NCI-H748 (cell line): ENCODE results near the gene MRPS26.
A peak's percentile ranks its signal among the peaks of the same experiment; 100 is the strongest.
"Not testable (repeated sequence)": the region's sequence is repeated elsewhere in the genome, so short reads cannot be mapped to it uniquely, and the experiment has no call there.

Experiments
- DNase-seq: peaks from one replicate; lab custom pipeline; 2025; ENCODE audit not compliant: unreplicated experiment; lab: John Stamatoyannopoulos, UW

Gene MRPS26

DNA sequence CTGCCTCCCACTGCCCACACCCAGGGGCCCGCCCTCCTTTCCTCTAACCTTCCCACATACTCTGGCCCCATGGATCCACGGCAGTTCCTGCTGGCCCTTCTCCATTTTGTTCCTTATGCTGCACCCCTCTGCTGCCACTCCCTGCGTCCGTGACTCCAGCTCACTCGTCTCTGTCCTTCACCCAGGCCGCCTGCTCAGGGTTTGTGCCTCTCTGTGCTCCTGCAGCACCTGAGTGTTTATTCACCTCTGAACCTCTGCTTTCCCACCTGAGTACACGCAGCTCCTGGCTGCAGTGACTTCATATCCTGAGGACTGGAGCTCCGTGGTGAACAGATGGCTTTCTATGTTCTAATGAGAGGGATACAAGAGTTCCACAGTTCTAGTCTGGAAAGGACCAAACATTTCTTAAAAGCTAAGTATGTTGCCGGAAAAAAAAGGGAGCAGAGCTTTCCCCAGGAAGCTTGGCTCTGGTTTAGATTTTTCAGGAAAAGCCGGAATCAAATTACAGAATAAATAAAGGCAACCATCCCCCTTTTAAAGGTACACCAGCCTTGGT, 3.9 kb upstream of the MRPS26 start:
- DNase-seq = peak; percentile 57

DNA sequence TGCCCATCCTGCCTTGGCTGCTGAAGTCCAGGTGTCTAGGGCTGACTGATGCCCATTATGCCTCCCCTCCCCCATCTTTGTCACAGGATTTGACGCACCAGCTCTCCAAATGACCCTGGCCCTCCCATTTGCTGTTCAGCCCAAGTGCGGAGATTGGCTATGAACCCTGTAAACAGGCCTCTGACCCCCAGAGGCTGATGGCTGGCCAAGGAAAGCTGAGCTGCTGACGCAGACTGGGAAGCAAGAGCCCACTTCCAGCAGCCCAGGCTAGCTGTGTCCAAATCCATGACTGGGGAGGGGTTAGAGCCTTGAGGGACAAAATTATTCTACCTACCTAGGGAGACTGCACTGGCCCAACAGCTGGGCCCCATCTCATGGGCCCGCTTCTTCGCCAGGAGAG, 3.2 kb upstream of the MRPS26 start:
- DNase-seq = peak; percentile 37

DNA sequence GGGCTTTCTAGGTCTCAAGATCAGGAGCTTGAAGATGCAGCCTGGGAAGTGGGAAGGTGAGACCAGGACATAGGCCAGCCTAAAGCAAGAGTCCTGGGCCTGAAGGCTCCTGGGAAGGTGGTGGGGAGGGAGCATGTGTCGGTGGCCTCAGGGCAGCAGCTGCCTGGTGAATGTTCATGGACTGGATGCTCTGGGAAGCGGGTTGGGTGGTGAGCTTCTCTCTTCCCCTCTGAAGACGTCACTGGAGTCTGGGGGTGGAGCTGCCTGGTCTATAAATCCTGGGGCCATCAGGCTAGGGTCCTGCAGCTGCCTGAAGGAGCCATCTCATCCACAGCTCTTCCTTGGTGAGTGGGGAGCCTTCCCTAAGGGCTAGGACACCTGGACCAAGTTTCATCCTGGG, 2.5 kb upstream of the MRPS26 start, which contains the start of gene GNRH2:
Gene GNRH2, plus strand, starts transcription at position 301 of the 400 bp plus-strand sequence. CDS start 793 bp downstream, outside the sequence.
- DNase-seq = no peak

DNA sequence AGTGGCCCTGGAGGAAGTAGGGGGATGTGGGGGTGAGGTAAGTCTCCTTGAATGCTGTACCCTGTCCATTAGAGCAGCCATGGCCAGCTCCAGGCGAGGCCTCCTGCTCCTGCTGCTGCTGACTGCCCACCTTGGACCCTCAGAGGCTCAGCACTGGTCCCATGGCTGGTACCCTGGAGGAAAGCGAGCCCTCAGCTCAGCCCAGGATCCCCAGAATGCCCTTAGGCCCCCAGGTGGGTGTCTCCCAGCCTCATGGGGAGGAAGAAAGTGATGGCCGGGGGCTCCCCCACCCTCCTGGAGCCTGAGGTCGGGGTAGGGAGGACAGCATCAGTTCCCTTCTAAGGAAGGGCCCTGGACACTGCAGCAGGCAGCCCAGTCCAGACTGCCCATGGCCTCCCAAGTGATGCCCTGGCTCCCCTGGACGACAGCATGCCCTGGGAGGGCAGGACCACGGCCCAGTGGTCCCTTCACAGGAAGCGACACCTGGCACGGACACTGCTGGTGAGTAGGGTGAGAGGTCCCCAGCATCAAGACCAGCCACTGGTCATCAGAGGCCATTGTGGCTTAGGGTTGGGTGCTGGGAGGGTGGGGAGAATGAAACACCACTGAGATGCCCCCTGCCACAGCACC, 1.4 kb upstream of the MRPS26 start:
- DNase-seq = no peak

DNA sequence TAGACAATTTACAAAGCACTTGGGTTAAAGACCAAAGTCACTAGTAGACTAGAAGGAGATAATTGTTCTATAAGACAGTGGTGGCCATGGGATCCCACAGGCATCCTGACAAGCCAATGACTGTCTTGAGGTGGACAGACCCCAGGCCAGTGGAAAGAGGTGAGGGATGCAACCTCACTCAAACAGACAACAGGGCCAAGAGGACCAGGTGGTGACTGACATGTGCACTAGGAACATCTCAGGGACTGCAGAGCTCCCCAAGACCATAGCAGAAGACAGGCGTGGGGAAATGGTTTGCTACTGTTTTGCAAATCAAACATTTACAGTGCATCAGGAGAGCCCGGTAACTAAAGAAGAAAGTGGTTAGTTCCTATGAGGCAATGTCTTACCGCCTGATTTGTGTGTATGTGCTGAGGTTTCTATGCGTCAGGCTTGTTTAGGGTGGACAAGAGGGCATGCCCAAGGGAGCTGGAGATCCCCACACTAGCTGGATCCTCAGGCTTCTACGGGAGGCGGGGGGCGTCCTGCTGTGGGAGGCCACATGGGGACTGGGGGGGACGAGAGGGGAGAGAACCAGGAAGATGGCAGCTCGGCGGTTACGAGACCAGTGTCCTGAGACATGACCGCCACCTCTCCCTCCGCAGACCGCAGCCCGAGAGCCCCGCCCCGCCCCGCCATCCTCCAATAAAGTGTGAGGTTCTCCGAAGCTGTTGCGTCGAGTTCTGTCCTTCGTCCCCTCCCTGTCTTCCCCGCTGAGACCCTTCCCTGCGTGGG, 623 bp upstream of the MRPS26 start:
- DNase-seq = no peak

DNA sequence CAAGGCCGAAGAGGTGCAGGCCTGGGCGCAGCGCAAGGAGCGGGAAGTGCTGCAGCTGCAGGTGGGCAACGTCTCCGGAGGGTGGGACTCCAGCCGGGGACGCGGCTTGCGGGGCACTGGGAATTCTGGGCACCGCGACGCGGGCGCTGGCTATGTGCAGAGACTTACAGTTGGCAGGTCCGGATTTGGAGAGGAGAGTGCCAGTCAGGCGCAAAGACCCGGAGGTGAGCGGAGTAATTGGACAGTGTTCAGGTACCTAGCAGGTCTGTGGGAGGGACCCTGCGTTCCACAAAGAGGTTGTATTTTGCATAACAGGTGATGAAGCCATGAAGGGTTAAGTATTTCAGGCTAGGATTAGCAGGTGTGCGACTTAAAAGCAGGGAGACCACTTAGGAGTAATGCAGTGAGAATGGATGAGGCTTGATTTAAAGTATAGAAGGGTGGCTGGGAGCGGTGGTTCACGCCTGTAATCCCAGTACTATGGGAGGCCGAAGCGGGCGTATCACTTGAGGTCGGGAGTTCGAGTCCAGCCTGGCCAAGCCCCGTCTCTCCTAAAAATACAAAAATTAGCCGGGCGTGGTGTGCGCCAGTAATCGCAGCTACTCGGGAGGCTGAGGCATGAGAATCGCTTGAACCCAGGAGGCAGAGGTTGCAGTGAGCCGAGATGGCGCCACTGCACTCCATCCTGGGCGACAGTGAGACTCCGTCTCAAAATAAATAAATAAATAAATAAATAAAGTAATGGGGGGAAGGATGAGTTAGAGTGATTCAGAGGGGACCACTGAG, 1.0 kb downstream of the MRPS26 start:
- peak; percentile 93 for DNase-seq

DNA sequence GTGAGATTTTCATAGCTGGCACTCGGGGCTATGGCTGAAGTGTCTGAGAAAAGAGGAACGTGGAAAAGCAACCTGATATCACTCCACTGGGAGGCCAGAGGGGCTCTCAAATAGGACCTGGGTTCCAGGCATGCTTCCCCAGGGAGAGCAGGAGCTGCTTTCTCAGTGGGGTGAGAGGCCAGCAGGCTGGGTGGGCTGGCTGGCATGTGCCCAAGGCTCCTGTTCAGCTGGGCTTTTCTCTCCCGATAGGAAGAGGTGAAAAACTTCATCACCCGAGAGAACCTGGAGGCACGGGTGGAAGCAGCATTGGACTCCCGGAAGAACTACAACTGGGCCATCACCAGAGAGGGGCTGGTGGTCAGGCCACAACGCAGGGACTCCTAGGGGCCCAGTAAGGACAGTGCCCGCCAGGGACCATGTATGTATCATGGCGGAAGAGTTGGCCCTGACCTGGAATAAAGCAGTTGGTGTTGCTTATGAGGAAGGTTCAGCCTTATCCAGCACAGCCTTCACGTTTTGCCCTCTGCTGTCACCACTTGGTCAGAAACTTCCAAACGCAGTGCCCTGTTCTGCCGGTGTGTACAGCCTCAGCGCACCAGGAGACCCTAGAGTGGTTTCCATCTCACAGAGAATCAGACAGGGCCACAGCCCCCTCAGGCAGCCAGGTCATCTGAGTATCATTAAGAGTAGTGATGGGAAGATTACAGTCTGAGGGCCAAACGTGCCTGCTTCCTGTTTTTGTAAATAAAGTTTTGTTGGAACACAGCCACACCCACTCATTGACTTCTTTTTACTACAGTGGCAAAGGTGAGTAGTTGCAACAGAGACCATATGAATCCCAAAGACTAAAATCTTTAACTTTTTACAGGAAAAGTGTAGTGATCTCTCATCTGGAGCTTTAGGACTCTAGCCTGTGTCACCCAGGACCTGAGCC, 1.9 kb downstream of the MRPS26 start:
- DNase-seq = no peak

DNA sequence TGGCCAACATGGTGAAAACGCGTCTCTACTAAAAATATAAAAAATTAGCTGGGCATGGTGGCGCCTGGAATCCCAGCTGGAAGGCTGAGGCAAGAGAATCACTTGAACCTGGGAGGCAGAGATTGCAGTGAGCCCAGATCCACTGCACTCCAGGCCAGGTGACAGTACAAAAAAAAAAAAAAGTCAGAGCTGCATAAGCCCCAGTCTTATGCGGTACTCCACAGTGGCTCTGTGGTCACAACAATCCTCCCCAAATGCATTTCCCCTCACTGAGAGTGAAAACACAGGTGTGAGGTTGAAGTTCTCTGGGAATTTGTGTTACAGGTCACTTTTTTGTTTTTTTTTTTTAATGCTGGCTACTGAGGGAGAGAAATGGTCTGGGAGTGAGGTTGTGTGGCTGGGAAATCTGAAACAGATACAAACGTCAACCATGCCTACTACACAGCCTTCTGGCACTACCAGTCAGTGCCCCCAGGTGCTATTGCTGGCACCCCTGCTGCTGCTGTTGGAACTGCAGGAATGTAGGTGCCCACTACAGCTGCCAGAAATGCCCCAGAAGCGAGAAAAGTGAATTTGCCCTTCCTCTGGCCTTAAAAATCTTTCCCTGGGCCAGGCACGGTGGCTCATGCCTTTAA, 5.7 kb downstream of the MRPS26 start:
- no peak for DNase-seq

DNA sequence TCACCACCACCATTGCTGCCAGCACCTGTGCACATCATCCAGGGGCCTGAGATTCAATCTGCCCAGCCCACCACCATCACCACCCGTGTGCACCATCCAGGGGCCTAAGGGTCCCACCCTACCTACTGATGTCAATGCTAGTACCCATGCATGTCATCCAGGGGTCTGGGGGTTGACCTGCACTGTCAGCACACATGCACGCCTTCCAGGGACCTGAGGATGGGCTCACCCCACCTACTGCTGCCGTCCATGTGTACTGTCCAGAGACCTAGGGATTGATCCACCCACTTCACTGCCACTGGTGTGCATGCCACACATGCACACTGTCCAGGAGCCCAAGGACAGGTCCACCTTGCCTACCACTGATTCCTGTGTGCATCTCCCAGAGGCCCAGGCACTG, 13.6 kb downstream of the MRPS26 start:
- DNase-seq = no peak

DNA sequence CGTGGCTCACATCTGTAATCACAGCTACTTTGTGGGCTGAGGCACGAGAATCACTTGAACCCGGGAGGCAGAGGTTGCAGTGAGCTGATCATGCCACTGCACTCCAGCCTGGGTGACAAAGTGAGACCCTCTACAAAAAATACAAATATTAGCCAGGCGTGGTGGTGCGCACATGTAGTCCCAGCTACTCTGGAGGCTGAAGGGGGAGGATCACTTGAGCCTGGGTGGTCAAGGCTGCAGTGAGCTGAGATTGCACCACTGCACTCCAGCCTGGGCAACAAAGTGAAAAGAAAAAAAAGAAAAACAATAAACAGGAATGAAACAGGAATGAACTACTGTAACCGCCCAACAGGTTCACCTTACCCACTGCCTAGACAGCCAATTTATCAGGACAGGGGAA, 18.3 kb downstream of the MRPS26 start:
- DNase-seq = not testable (repeated sequence)

DNA sequence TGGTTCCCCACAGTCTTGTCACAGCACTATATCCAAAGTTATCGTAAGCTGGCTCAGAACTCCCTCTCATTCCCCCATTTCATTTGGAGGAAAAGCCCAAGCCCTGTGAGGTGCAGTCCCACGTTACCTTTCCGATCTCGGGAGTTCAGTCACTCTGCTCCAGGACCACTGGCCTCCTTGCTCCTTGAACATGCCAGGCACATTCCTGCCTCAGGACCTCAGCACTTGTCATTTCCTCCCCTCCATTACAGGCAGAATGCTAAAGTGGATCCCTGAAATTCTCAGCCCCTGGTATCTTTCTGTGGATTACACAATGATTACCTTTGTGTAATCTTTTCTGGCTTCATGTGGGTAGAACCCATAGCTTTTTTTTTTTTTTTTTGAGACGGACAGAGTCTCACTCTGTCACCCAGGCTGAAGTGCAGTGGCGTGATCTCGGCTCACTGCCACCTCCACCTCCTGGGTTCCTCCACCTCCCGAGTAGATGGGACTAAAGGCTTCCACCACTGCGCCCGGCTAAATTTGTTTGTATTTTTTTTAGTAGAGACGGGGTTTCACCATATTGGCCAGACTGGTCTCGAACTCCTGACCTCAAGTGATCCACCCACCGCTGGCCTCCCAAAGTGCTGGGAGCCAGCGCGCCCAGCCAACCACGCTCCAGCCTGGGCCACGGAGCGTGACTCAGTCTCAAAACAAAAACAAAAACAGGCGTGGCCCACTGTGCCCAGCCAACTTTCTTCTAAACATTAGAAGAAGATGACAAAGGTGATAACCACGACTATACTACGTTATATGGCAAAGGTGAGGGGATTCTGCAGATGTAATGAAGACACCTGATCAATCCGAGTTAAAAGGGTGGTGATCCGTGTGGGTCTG, 21.5 kb downstream of the MRPS26 start:
- no peak for DNase-seq

DNA sequence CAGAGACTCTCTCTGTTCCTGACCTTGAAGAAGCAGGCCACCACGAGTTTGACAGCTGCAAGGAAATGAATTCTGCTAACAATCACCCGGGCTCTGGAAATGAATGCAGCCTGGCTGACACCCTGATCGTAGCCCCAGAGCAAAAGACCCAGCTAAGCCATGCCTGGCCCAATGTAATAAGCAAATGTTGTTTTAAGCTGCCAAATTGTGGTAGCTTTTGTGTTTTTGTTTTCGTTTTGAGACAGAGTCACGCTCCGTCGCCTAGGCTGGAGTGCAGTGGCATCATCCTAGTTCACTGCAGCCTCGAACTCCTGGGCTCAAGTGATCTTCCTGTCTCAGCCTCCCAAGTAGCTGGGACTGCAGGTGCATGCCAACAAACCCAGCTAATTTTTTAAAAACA, 22.2 kb downstream of the MRPS26 start:
- no peak for DNase-seq

DNA sequence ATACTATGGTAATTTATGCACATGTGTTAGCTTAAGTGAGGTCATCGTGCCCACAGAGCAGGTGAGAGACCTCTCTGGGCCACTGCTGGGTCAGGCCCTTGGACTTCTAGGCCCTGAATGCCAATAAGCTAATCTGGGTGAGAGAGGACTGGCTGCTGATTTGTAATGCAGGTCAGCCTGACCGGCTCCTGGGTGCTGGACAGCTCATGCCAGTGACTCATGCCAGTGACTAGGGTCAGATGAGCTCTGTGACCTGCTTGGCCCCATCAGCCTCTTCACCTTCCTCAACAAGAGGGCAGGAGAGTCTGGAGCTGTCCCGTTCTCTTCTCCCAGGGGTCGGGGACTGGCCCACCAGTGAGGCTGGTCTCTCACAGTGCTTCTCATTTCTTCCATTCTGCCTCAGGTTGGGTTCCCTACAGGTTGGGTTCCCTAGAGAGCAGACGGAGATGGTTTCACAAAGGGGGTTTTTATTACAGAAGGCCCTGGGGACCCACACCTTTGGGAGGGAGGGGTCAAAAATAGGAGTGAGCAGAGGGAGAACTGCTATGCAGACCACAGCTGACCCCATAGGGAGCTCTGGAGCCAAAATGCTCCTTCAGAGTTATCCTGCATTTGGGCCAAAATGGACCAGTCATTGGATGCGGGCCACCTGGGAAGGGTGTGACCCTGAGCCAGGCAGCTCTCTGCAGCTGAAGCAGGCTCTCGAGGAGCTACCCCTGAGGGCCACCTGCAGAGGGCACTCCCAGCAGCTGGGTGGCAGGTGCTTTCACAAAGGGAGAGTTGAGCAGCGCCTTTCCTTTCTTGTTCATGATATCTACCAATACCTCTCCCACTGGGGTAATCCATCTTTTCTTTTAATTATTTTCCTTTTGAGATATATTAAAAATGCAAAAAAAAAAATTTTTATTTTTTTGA, 23.4 kb downstream of the MRPS26 start:
- peak; percentile 71 for DNase-seq

DNA sequence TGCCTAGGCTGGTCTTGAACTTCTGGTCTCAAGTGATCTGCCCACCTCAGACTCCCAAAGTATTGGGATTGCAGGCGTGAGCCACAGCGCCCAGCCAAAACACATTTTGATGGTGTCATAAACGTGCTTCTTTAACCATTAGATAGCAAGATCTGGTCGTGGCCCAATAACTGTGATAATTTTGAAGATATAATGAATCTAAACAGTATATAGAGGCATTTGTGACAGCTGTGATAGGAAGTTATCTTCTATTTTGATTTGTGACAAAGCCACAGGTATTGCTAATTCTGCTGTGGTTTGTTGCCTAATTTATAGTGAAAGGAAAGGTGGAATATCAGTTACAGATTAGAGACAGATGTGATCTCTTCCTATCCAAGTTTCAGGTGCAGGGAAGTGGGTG, 24.9 kb downstream of the MRPS26 start:
- DNase-seq = no peak

DNA sequence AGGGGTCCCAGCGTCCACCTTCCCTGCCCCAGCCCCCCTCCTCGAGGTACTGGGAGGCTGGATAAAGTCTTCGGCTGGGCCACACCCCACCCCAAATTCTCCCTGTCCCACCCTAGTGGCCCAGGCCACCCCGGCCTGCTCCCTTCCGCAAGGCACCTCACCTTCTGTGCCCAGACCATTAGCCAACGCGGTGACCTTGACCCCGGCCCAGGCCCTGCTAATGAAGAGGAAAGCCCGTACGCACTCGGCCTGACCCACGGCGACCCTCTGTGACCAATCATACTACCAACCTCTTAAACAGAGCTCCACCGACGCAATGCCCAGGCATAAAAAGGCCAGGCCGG, 25.4 kb downstream of the MRPS26 start:
- DNase-seq = no peak

DNA sequence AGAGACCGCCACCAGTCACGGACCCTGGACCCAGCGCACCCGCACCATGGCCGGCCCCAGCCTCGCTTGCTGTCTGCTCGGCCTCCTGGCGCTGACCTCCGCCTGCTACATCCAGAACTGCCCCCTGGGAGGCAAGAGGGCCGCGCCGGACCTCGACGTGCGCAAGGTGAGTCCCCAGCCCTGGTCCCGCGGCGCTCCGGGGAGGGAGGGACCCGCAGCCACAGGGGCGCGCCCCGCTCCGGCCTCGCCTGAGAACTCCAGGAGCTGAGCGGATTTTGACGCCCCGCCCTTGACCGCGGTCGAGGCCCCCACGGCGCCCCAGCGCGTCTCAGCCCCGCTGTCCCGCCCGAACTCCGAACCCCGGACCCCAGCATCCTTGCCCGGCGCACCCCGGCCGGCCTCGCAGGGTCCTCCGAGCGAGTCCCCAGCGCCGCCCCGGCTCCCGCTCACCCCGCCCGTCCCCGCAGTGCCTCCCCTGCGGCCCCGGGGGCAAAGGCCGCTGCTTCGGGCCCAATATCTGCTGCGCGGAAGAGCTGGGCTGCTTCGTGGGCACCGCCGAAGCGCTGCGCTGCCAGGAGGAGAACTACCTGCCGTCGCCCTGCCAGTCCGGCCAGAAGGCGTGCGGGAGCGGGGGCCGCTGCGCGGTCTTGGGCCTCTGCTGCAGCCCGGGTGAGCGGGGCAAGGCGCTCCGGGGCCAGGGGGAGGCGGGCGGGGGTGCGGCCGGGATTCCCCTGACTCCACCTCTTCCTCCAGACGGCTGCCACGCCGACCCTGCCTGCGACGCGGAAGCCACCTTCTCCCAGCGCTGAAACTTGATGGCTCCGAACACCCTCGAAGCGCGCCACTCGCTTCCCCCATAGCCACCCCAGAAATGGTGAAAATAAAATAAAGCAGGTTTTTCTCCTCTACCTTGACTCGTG, 26.0 kb downstream of the MRPS26 start, which contains the start of gene OXT:
Gene OXT, plus strand, starts transcription at position 11 of the 920 bp plus-strand sequence. Its CDS starts 36 bp downstream, at position 47.
- DNase-seq = no peak
